Left ventricle myocardium superior (tissue), 1 donor: Measurements from ENCODE around the gene WDR54. TPM values are rescaled to one million over a fixed set of nuclear protein-coding genes. Genes with fewer than 3 reads are reported as not detected.

ENCODE experiments used
- ATAC-seq: fragments of 200-7000 bp; cut with Tn5 transposase; one replicate; pipeline ENCODE4 v1.9.1; 2020; ENCODE audit warnings: mild to moderate bottlenecking, moderate library complexity
- DNase-seq: peaks from one replicate; pipeline ENCODE4 v3.0.0-alpha.2; 2020
- intact Hi-C: fragments of 100-400 bp; cut with micrococcal nuclease; formaldehyde crosslinking; loops from one replicate; pipeline ENCODE4 v1.11.0; 2022
- total RNA-seq: library from RNA; stranded (reverse); fragmentation: NEBNext Ultra II Directional; extraction: Animal tissue kit (Norgen Biotek cat#: 25700); gene quantifications from one replicate; pipeline ENCODE4 v1.2.1, GENCODE V29; 2021
- donor health status: DM: no; HTN: yes; CAD: no; lungs with severe emphysema.

Gene WDR54
- total RNA-seq, 1 donor from 2014 or later: 4.4 TPM

DNA sequence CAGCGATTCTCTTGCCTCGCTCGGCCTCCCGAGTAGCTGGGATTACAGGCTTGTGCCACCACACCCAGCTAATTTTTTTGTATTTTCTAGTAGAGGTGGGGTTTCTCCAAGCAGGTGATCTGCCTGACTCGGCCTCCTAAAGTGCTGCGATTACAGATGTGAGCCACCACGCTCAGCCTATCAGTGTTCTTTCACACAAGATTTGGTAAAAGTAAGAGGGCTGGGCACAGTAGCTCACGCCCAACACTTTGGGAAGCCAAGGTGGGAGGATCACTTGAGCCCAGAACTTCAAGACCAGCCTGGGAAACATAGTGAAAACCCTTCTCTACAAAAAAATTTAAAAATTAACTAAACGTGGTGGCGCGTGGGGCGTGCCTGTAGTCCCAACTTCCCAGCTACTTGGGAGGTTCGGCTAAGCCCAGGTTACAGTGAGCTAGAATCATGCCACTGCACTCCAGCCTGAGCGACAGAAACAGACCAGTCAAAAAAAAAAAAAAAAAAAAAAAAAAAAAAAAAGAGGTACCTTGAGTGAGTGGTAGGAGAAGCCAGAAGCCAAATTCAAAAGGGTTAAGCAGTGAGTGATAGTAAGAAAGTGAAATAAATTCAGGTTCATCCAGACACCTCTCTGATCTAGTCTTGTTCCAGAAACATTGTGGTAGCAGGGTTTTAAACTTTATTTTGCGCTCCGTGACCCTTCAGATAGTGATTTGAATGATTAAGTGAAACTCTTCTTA is 50.0 kb downstream of the WDR54 start:
- ATAC-seq: no peak

GRCh38 chr2:74472086-74472944 is 50.8 kb downstream of the WDR54 start, which contains the start of gene MRPL53:
TSS of gene MRPL53 (minus strand) at chr2:74472680. CDS start at chr2:74472660, 20 bp downstream.
- DNase-seq: peak; percentile 97
- peak; percentile 95 for ATAC-seq
- intact Hi-C loops: no loop called here

More for the DNA sequence above, 50.0 kb downstream of the WDR54 start:
- DNase-seq: no peak
- intact Hi-C loops: no loop called here

- intact Hi-C loops: no loop called here
- peak; percentile 5 for ATAC-seq
- no peak for DNase-seq
Observed at GRCh38 chr2:74472945-74473258, 51.4 kb downstream of the WDR54 start.

DNA sequence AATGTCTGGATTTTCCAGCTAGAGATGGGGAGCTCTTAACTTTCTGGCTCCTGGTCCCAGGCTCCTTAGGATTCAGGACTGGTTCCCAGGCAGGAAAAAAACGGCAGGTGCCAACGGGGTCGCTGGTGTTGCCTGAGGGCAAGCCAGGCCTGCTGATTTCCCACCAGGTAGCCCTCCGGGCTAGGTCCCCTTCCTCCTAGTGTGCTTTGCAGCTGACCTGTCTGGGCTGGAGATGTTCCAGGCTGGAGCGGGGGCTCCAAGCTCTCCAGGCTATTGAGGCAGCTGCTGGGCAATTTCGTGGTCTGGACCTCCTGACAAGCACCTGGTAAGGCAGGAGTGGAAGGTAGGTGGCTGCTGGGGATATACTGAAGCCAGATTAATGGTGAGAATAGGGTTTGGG is 53.0 kb downstream of the WDR54 start:
- no peak for ATAC-seq
- DNase-seq: no peak

DNA sequence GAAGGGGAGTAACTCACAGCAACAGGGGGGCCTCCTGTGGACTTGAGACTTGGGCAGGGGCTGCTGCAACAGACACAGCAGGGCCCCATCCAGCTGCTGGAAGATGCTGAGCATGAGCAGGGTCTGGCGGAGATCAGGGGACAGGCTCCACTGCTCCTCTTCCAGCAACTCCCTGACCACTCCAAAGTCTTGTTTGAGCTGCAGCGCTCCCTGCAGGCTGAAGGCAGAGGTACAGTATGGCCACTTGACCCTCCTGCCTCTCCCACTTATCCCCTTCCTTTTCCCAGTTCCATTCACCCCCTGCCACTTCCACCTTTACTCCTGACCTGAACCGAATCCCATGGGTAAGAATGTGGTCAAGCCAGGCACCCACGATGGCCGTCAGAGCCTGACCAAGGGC is 53.4 kb downstream of the WDR54 start:
- no peak for ATAC-seq
- intact Hi-C loops: no loop called here
- DNase-seq: no peak

More for the DNA sequence above, 53.0 kb downstream of the WDR54 start:
- intact Hi-C loops: no loop called here

Other genes starting within 250 kb of the WDR54 start
- gene MOB1A, start 242.9 kb upstream of the WDR54 start, total RNA-seq: 55.6 TPM
- gene MTHFD2, start 223.1 kb upstream of the WDR54 start, total RNA-seq: 20.0 TPM
- 2.2 TPM for gene SLC4A5, start 78.3 kb upstream of the WDR54 start, total RNA-seq
- 177 TPM for gene DCTN1, start 41.4 kb upstream of the WDR54 start, total RNA-seq
- 0.79 TPM for gene C2orf81, start 111 bp upstream of the WDR54 start, total RNA-seq
- 21.4 TPM for gene RTKN, start 20.2 kb downstream of the WDR54 start, total RNA-seq
- 16.4 TPM for gene INO80B, start 33.4 kb downstream of the WDR54 start, total RNA-seq
- 48.0 TPM for gene WBP1, start 36.7 kb downstream of the WDR54 start, total RNA-seq
- 20.6 TPM for gene MOGS, start 43.7 kb downstream of the WDR54 start, total RNA-seq
- gene MRPL53, start 51.0 kb downstream of the WDR54 start, total RNA-seq: 163 TPM
- gene CCDC142, start 61.3 kb downstream of the WDR54 start, total RNA-seq: 6.6 TPM
- 9.4 TPM for gene TTC31, start 61.4 kb downstream of the WDR54 start, total RNA-seq
- 0.52 TPM for gene LBX2, start 77.9 kb downstream of the WDR54 start, total RNA-seq
- gene PCGF1, start 86.0 kb downstream of the WDR54 start, total RNA-seq: 26.8 TPM
- not detected for gene TLX2, start 92.7 kb downstream of the WDR54 start, total RNA-seq
- gene DQX1, start 104.5 kb downstream of the WDR54 start, total RNA-seq: not detected
- gene AUP1, start 108.0 kb downstream of the WDR54 start, total RNA-seq: 54.2 TPM
- gene HTRA2, start 108.2 kb downstream of the WDR54 start, total RNA-seq: 28.5 TPM
- 2.6 TPM for gene LOXL3, start 132.2 kb downstream of the WDR54 start, total RNA-seq
- 4.4 TPM for gene DOK1, start 133.0 kb downstream of the WDR54 start, total RNA-seq
- gene M1AP, start 226.6 kb downstream of the WDR54 start, total RNA-seq: not detected
- gene SEMA4F, start 232.5 kb downstream of the WDR54 start, total RNA-seq: 3.4 TPM